C4-2B (cell line): ENCODE measurements around the gene GAB4.
"Not testable (repeated sequence)": the region's sequence is repeated elsewhere in the genome, so short reads cannot be mapped to it uniquely, and the experiment has no call there.

Experiments
- H3K27ac ChIP-seq: fragments of 450-650 bp; 2 replicates; pipeline ENCODE4 v1.5.1; 2017
- CTCF ChIP-seq: fragments of 450-650 bp; conservative IDR thresholded peaks from 2 replicates; pipeline ENCODE4 v1.5.1; 2017; ENCODE audit warnings: mild to moderate bottlenecking
- ZFX ChIP-seq: fragments of 450-650 bp; IDR thresholded peaks from 2 replicates; pipeline ENCODE4 v1.6.1; 2017

The GAB4 gene

GRCh38 chr22:17036842-17037711 lies 29.1 kb upstream of the GAB4 start:
- TF ChIP-seq ZFX = peak; percentile 86

GRCh38 chr22:17035976-17036841 lies 28.2 kb upstream of the GAB4 start:
- H3K27ac ChIP-seq = peak overlapping the region; percentile 89

More at GRCh38 chr22:17036842-17037711, 29.1 kb upstream of the GAB4 start:
- peak overlapping the region; percentile 89 for H3K27ac ChIP-seq

GRCh38 chr22:17035246-17035645 lies 27.2 kb upstream of the GAB4 start:
- TF ChIP-seq ZFX (no peak), CTCF (no peak)
- peak overlapping the region; percentile 89 for H3K27ac ChIP-seq

GRCh38 chr22:17034532-17034931 lies 26.5 kb upstream of the GAB4 start:
- peak overlapping the region; percentile 89 for H3K27ac ChIP-seq

- not testable (repeated sequence) for H3K27ac ChIP-seq
These were observed 24.3 kb upstream of the GAB4 start for GRCh38 chr22:17032277-17032676.

- H3K27ac ChIP-seq = not testable (repeated sequence)
These were observed 16.4 kb upstream of the GAB4 start for GRCh38 chr22:17024380-17024779.

GRCh38 chr22:17015552-17015951 lies 7.5 kb upstream of the GAB4 start:
- H3K27ac ChIP-seq = not testable (repeated sequence)

GRCh38 chr22:17014101-17014440 lies 6.0 kb upstream of the GAB4 start:
- not testable (repeated sequence) for H3K27ac ChIP-seq

GRCh38 chr22:17013396-17014100 lies 5.5 kb upstream of the GAB4 start:
- no peak overlapping the region for H3K27ac ChIP-seq
- TF ChIP-seq CTCF (no peak), ZFX (no peak)

- no peak overlapping the region for H3K27ac ChIP-seq
- no peak for TF ChIP-seq CTCF
- TF ChIP-seq ZFX = no peak
These were observed 4.2 kb upstream of the GAB4 start for GRCh38 chr22:17012267-17012666.

- H3K27ac ChIP-seq = no peak overlapping the region
- TF ChIP-seq ZFX (no peak), CTCF (no peak)
These were observed 1.7 kb upstream of the GAB4 start for GRCh38 chr22:17009640-17010291.
